GM23248 (cell line): ENCODE results near the gene GCNA. TPM values are rescaled to one million over a fixed set of nuclear protein-coding genes. Genes with fewer than 3 reads are reported as not detected.

Source experiments
- DNase-seq: peaks from one replicate; pipeline ENCODE4 v3.0.0-alpha.2; 2015
- H2AFZ ChIP-seq: fragments of 200-600 bp; sonication (generic); 2 replicates; pipeline ENCODE4 v1.6.1; 2016; ENCODE audit warnings: antibody characterized with exemption
- H3F3A ChIP-seq: fragments of 200-600 bp; sonication (generic); 2 replicates; pipeline ENCODE4 v1.6.1; 2016; ENCODE audit warnings: mild to moderate bottlenecking, antibody characterized with exemption, mixed run types; ENCODE audit not compliant: insufficient read depth
- H3K27ac ChIP-seq: fragments of 200-600 bp; sonication (generic); 2 replicates; pipeline ENCODE4 v1.5.1; 2016; ENCODE audit warnings: mild to moderate bottlenecking
- H3K27me3 ChIP-seq: fragments of 200-600 bp; sonication (generic); replicated peaks from 2 replicates; pipeline ENCODE4 v1.6.1; 2016; ENCODE audit warnings: mild to moderate bottlenecking; ENCODE audit not compliant: insufficient read depth
- H3K36me3 ChIP-seq: fragments of 200-600 bp; sonication (generic); 2 replicates; pipeline ENCODE4 v1.6.1; 2016; ENCODE audit warnings: low read depth, mild to moderate bottlenecking
- H3K4me1 ChIP-seq: fragments of 200-600 bp; sonication (generic); 2 replicates; pipeline ENCODE4 v1.6.1; 2016; ENCODE audit warnings: mild to moderate bottlenecking; ENCODE audit not compliant: insufficient read depth
- H3K4me2 ChIP-seq: fragments of 200-600 bp; sonication (generic); one replicate; pipeline ENCODE4 v1.6.1; 2016; ENCODE audit warnings: mild to moderate bottlenecking; ENCODE audit not compliant: unreplicated experiment
- H3K4me3 ChIP-seq: fragments of 200-600 bp; sonication (generic); 2 replicates; pipeline ENCODE4 v1.5.1; 2016; ENCODE audit warnings: mild to moderate bottlenecking
- H3K79me2 ChIP-seq: fragments of 200-600 bp; sonication (generic); 2 replicates; pipeline ENCODE4 v1.6.1; 2016; ENCODE audit warnings: mild to moderate bottlenecking; ENCODE audit not compliant: insufficient read depth
- H3K9ac ChIP-seq: fragments of 200-600 bp; sonication (generic); 2 replicates; pipeline ENCODE4 v1.6.1; 2016; ENCODE audit warnings: mild to moderate bottlenecking
- H3K9me2 ChIP-seq: fragments of 200-600 bp; sonication (generic); 2 replicates; pipeline ENCODE4 v1.6.1; 2016; ENCODE audit warnings: mixed run types, mild to moderate bottlenecking, moderate library complexity; ENCODE audit not compliant: insufficient read depth
- H3K9me3 ChIP-seq: fragments of 200-600 bp; sonication (generic); one replicate; pipeline ENCODE4 v1.6.1; 2017; ENCODE audit warnings: low read depth
- H4K20me1 ChIP-seq: fragments of 200-600 bp; sonication (generic); 2 replicates; pipeline ENCODE4 v1.6.0; 2016; ENCODE audit not compliant: insufficient read depth
- EZH2 ChIP-seq: fragments of 200-600 bp; sonication (generic); IDR thresholded peaks from 2 replicates; pipeline ENCODE4 v1.6.1; 2018; ENCODE audit warnings: antibody characterized with exemption, mild to moderate bottlenecking; ENCODE audit not compliant: insufficient read depth, poor library complexity, severe bottlenecking
- EZH2phosphoT487 ChIP-seq: fragments of 200-600 bp; sonication (generic); IDR thresholded peaks from 2 replicates; pipeline ENCODE4 v1.6.1; 2018; ENCODE audit warnings: antibody characterized with exemption, moderate library complexity, mild to moderate bottlenecking, low read depth; ENCODE audit not compliant: insufficient read depth
- WGBS, 2 experiments: methylation state at CpG; one replicate each; pipeline ENCODE4 v1.1.6; 2015 to 2017; ENCODE audit warnings: low lambda C conversion rate in 2 of 2, low coverage in 1 of 2; ENCODE audit errors: missing lambda C conversion rate in 2 of 2; 5-methylcytosine and 5-hydroxymethylcytosine counted together
- in situ Hi-C: fragments of 300-500 bp; cut with MboI; formaldehyde crosslinking; loops from 2 replicates; pipeline ENCODE4 v1.15.0; 2020
- polyA plus RNA-seq: library from polyadenylated mRNA; unstranded; fragments of >200 nt; fragmentation: Nextera tagmentation; extraction: Ambion mirVana; gene quantifications from 2 replicates; pipeline ENCODE4 v1.2.1, GENCODE V29; 2016
- total RNA-seq: library from RNA; depleted of rRNA; stranded (reverse); fragments of >200 nt; shearing (Covaris generic); gene quantifications from 2 replicates; pipeline ENCODE4 v1.2.3, GENCODE V29; 2014

GCNA gene
- total and polyA plus RNA-seq, 2 experiments from 2014 or later: 1.5 to 2.2 TPM

DNA sequence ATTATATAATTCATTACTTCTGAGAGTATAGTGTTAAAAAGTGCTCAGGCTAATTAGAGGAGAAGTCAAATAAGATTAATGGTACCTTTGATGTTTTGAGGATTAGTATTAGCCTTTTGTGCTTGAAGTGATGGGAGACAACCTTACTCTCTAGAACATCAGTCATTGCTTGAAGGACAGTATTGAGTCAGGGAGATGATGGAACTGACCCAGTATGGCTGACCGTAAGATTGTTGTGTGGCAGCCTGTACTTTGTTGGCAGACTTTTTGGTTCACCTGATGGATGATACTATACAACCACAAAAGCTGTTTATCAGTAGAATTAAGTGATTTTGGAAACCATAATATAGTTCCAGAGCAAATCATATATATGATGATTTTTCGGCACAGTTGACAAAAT is 35.4 kb upstream of the GCNA start:
- no peak for TF ChIP-seq EZH2phosphoT487
- TF ChIP-seq EZH2: no peak
- Histone ChIP-seq H4K20me1 (peaks cover 19% of the 10 kb centered on the region), H3K4me1 (peaks cover 49% of the 10 kb centered on the region), H3K27ac (peak overlapping the region; percentile 96), H3K4me3 (peak overlapping the region; percentile 55), H3K27me3 (no peaks in the 10 kb centered on the region), H3K9ac (peak overlapping the region; percentile 76), H3K79me2 (peaks cover 93% of the 10 kb centered on the region), H3K36me3 (peaks cover 9% of the 10 kb centered on the region; the same call in 1 of the 2 replicates), H3F3A (peaks cover 52% of the 10 kb centered on the region), H3K9me2 (no peaks in the 10 kb centered on the region), H2AFZ (no peak overlapping the region), H3K9me3 (no peaks in the 10 kb centered on the region), H3K4me2 (peak overlapping the region; percentile 83)
- 42 to 44% methylated on average over 2 of the region's 2 CpGs for WGBS, 2 experiments
- DNase-seq: peak; percentile 28
- in situ Hi-C loops: no loop called here

DNA sequence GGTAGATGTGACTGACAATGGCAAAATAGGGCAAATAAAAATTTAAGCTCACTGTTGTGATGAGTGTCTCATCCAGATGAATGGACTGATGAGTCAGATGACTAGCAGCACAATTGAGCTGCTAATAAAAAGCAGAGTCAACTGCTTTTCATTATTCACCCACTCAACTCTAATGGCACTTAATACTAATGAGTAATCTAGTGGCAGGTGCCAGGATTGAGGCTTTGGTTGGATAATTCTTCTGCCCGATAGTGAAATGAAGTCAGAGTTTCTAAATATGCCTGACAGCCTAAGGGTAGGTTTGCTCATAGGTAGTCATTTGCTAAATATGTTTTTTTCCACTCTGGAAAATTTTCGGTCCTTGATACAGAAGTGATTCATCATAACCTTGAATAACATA is 34.9 kb upstream of the GCNA start:
- no peak for TF ChIP-seq EZH2
- TF ChIP-seq EZH2phosphoT487: no peak
- H3K79me2 ChIP-seq: peaks cover 93% of the 10 kb centered on the region
- 0% methylated on average over 2 of the region's 2 CpGs for WGBS, 2 experiments
- no peak overlapping the region for H2AFZ ChIP-seq
- no peaks in the 10 kb centered on the region for H3K9me3 ChIP-seq
- H3K4me2 ChIP-seq: peak overlapping the region; percentile 83
- H3F3A ChIP-seq: peaks cover 52% of the 10 kb centered on the region
- peak overlapping the region; percentile 96 for H3K27ac ChIP-seq
- H3K36me3 ChIP-seq: peaks cover 10% of the 10 kb centered on the region; the same call in 1 of the 2 replicates
- H4K20me1 ChIP-seq: peaks cover 16% of the 10 kb centered on the region
- H3K4me3 ChIP-seq: peak overlapping the region; percentile 55
- peak; percentile 90 for DNase-seq
- H3K9me2 ChIP-seq: no peaks in the 10 kb centered on the region
- H3K4me1 ChIP-seq: peaks cover 47% of the 10 kb centered on the region
- in situ Hi-C loops: no loop called here
- H3K9ac ChIP-seq: peak overlapping the region; percentile 76
- no peaks in the 10 kb centered on the region for H3K27me3 ChIP-seq

DNA sequence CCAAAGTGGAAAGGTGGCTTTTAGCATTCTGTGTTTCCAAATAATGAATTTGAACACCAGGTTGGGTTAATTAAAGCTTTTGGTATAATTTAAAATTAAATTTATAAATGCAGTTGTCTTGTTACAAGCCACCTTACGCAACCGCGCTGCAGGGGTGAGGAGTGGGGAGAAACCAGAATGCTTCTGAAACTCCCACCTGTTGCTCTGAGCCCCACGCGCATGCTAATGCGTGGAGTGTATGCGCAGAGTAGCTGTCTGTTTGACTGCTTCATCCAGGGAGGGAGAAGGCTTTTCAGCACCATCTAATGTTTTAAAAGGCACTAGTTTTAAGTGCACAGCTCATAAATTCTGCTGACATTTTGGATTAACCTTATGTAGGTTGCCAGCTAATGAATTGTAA is 32.9 kb upstream of the GCNA start:
- Histone ChIP-seq H3K27ac (no peak overlapping the region), H2AFZ (no peak overlapping the region), H3K9me2 (no peaks in the 10 kb centered on the region), H3K4me3 (no peak overlapping the region), H3K79me2 (peaks cover 93% of the 10 kb centered on the region), H4K20me1 (peaks cover 16% of the 10 kb centered on the region), H3K9ac (no peak overlapping the region), H3K4me2 (no peak overlapping the region), H3F3A (peaks cover 52% of the 10 kb centered on the region), H3K9me3 (no peaks in the 10 kb centered on the region), H3K36me3 (peaks cover 13% of the 10 kb centered on the region; the same call in 1 of the 2 replicates), H3K27me3 (no peaks in the 10 kb centered on the region), H3K4me1 (peaks cover 37% of the 10 kb centered on the region)
- in situ Hi-C loops: no loop called here
- WGBS, 2 experiments: 94 to 95% methylated on average over 7 of the region's 7 CpGs
- no peak for DNase-seq
- no peak for TF ChIP-seq EZH2phosphoT487
- no peak for TF ChIP-seq EZH2

DNA sequence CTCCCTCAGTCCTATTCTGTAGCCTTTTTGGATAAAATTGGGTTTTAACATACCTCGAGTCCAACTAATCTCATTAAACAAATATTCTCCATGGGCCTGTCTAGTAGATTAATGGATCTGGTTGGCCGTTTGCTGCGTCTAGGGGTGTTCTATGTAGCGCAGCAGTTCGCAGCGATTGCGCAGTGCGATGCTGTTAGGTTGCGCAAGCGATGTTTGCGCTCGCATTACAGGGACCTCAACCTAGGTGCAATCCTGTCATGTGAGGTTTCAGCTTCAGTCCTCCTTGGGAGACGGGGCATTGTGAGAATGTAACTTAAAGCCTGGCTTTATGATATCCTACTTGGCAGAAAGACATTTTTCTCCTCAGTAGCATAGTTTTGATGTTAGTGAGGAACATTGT is 31.4 kb upstream of the GCNA start:
- Histone ChIP-seq H2AFZ (no peak overlapping the region), H3K79me2 (peaks cover 95% of the 10 kb centered on the region), H3K27ac (no peak overlapping the region), H3K4me1 (peaks cover 25% of the 10 kb centered on the region), H3K9me2 (no peaks in the 10 kb centered on the region), H3K27me3 (no peaks in the 10 kb centered on the region), H3K4me3 (no peak overlapping the region), H3K4me2 (no peak overlapping the region), H3K9ac (no peak overlapping the region), H3F3A (peaks cover 41% of the 10 kb centered on the region), H3K9me3 (no peaks in the 10 kb centered on the region), H3K36me3 (peaks cover 13% of the 10 kb centered on the region; the same call in 1 of the 2 replicates), H4K20me1 (peaks cover 16% of the 10 kb centered on the region)
- DNase-seq: no peak
- in situ Hi-C loops: no loop called here
- TF ChIP-seq EZH2 (no peak), EZH2phosphoT487 (no peak)
- WGBS, 2 experiments: 99% methylated on average over 12 to 13 of the region's 13 CpGs
